HG03432 (cell line): Measurements from ENCODE around the gene CLN6.
"Not testable (repeated sequence)": the region's sequence is repeated elsewhere in the genome, so short reads cannot be mapped to it uniquely, and the experiment has no call there.

Source experiments
- ATAC-seq: cut with Tn5 transposase; IDR thresholded peaks from one replicate; pipeline ENCODE4 v1.9.1; 2021; ENCODE audit warnings: mild to moderate bottlenecking, moderate library complexity; ENCODE audit not compliant: unreplicated experiment

CLN6 gene

GRCh38 chr15:68224108-68224507 is 5.4 kb downstream of the CLN6 start:
- ATAC-seq = no peak

DNA sequence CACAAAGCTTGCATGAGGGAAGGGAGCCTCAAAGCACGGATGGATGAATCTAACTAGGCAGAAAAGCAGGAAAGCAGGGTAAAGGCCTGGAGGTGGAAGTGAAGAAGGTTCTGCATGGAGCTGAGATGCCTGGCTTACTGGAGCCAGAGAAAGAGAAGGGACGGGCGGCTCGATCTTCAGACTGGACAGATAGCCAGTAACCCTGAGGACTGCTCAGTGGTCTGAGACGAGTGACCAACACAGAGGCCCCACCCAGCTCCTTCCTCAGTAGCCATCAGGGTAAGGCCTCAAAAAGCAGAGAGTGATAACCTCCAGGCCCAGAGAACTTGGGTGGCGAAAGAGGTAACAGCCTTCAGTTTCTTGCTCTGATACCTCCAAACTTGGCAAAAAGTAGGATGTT is 6.4 kb downstream of the CLN6 start:
- no peak for ATAC-seq

- not testable (repeated sequence) for ATAC-seq
These were observed 7.1 kb downstream of the CLN6 start for GRCh38 chr15:68222432-68222743.

- not testable (repeated sequence) for ATAC-seq
These were observed 7.7 kb downstream of the CLN6 start for GRCh38 chr15:68221530-68222431.

- ATAC-seq = no peak
These were observed 8.6 kb downstream of the CLN6 start for GRCh38 chr15:68220967-68221366.

DNA sequence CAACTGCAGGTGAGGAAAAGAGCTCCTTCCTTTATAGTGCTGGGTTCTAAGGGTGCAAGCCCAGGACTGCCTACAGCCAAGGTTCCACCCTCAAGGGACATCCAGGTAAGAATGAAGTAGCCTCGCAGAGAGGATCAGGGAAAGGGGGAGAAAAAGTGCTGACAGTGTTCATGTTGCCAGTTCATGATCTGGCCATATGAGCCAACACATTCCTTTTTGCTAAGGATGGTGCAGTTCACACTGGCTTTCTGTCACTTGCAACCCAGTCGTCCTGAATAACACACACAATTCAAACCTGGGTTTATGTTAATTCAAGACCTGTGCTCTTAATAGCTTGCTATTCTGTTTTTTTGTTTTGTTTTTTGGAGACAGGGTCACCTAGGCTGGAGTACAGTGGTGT is 9.0 kb downstream of the CLN6 start:
- no peak for ATAC-seq

DNA sequence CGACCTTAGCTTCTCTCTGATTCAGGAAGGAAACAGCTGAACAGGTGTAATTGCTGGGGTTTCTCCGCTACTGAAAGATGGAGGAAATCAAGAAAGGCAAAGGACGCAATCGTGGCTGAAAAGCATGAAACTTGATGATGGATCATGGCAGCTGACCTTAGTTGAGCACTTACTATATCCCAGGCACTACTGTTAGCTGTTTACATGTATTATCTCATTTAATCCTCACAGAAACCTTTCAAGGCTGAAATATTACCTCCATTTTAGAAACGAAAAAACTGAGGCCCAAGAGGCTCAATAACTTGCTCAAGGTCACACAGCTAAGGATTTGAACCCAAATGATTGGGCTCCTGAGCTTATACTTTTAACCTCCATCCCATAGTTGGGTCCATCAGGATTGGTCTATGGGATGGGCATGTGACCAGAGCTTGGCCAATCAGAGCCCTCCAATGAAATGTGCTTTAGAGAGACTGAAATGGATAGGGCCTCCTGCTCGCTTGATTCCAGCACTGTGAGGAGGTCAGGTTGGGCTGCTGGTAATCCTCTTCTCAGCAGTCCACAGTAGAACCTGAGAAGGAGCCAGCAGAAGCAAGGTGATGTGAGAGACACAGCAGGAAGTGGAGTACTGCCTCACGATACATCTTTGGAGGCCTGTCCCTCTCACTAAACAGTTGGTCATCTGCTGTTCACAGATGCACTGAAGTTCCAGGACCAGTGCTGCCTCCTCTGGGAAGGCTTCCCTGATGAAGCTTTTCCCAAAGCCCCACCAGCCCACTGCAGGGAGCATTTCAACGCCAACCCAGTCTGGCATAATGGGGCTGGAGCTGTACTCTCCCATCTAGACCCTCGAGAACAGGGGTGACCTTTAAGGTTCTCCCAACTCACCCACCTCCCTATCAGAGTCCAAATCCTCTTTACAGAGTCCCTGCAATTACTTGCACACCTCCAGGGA is 10.4 kb downstream of the CLN6 start:
- no peak for ATAC-seq

DNA sequence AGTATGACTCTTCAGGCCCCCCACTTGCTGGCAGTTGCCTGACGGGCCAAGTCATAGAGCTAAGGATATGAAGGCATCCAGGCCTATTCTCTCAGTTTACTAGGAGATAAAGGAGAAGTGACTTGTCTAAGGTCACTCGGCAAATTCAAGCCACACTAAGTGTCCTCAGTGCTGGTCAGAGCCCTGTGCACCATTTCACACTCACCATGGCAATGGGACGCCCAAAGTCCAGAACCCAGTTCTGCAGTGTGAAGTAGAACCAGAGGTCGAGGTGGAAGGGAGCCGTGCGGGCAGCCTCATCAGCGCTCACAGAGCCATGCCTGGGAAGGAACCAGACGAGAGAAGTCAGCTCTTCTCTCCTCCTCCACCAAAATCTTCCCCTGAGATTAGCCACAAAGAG is 11.2 kb downstream of the CLN6 start:
- ATAC-seq = no peak

DNA sequence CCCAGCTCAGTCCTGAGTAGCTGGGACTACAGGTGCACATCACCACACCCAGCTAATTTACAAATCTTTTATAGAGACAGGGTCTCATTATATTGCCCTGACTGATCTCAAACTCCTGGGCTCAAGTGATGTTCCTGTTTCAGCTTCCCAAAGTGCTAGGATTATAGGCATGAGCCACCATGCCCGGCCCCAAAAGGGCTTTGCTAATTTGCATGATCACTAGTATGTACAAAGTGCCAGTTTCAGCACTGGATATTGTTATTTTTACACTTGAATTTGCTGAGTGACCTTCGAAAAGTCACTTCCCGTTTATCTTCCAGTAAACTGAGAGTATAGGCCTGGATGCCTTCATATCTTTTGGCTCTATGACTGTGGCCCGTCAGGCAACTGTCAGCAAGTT is 12.2 kb downstream of the CLN6 start:
- no peak for ATAC-seq

DNA sequence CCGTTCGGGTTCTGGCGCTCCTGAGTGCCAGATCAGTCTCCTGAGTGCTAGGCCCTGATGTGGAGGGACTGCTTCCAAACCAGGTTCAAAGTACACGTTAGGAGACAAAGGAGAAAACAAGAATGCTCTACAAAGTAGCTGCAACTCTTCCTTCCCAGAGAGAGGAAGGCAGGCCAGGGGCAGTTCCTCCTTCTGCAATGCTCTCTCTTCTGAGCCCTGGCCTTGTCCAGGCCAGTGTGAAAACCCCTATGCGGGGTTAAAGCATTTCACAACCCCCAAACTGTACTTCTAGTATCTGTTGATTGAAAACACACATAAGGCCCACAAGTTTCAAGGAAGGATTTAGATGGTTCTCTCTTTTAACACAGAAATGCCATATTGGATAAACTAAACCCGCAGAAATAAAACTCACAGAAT is 14.7 kb downstream of the CLN6 start:
- no peak for ATAC-seq

DNA sequence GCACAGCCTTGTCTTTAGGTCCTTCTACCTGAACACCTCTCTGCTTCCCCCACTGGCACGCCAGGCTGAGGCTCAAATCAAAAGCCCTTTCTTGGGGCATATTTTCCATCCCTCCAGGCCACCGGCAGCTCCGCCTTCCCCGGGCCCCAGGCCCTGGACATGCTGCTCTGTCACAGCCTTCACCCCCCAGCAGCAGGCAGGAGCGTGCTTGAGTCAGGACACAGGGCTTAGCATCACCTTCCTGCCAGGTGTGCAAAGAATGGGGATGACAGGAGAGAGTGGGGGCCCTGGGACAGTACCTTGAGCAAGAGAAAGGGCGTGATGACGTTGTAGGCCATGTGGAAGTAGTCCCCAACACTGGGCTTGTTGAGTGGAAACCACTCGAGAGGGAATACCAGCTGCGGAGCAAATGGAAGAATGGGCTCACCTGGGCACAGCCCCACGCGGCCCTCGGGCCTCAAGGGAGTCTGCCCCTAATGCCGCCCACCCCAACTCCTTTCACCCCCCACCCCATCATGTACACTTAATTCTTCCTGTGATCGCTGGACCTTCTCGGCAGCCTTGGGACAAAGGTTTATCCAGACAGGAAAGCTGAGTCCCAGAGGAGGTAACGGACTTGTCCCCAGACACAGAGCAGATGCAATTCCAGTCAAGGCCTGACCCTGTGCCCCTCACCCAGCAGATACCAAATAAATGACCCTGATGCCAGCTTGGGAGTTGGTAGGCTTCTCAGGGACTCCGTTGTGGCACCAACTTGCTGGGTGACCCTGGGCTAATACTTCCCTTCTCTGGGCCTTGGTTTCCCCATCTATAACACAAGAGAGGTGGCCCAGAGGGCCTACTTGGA is 15.3 kb downstream of the CLN6 start:
- no peak for ATAC-seq

DNA sequence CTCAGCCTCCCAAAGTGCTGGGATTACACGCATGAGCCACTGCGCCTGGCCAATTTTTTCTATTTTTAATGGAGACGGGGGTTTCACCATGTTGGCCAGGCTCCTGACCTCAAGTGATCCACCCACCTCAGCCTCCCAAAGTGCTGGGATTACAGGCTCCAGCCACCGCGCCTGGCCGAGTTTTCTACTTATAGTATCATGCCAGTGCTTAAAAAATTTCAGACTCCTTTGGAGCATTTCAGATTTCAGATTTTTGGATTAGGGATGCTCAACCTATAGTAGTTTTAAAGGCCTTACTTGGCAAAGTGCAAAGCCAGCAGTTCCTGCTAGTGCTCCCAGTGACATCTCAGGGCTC is 16.1 kb downstream of the CLN6 start:
- not testable (repeated sequence) for ATAC-seq

GRCh38 chr15:68211656-68212320 is 17.7 kb downstream of the CLN6 start:
- no peak for ATAC-seq

DNA sequence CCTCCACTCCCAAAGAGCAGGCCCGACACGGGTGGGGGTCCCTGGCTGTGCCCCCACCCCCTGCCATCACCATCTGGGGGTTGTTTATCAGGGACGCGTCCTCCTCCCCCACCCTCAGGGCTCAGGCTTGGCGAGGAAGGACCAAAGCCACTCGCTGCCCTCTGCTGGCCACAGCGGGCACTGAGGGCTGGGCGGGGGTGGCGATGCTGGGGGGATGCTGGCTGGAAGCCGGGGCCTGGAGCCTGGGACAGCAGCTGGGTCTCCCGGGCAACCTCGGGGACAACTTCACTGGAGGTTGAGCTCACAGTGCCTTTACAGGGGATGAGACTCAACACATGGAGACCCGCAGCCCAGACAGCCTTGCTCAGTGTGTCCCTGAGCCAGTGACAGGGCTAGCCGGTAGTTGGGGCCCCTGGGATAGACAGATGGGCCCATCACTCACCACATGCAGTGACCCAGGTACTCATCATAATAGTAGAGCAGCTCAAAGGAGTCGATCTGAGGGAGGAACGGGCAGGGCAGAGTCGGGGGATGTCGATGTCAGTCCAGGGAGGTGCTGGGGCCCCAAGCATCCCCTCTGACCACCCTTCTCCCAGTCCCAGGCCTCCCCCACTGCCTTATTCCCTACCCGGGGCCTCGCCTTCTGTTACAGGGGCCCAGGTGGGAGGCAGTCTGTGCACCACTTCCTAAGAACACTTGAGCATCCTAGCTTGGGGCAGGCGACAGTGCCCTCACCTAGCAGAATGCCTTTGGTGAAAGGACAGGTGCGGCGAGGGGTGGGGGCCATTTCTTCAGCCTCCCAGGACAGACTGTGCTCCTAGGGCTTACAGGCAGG is 18.5 kb downstream of the CLN6 start:
- ATAC-seq = no peak

GRCh38 chr15:68210409-68210756 is 19.1 kb downstream of the CLN6 start:
- no peak for ATAC-seq

DNA sequence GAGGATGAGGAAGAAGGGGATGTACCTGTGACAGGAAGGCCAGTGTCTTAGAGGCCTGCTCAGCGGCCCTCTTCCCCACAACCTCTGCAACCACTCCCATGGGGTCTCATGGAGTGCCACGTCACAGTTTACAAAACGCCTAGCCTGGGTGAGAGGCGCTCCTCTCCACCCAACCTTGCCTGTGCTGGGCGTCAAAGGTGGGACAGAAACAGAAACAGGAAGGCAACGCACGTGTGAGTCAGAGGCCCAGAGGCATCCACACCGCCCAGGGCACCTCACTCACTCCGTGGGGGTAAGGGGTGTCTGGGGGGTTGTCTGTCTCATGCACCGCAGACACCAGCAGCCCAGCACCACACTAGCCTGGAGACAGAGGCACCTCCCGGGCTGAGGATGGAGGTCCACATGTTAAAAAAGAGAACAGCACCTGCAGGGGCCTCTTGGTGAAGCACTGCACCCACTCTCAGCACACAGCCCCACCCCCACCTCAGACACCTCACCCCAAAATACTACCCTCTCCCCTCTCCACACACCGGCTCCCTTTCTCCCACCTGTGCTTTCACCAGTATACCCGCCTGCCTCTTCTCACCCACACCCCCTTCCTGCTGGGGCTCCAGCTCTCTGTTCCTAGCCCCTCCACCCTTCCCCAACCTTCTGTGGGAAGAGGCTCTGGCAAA is 19.7 kb downstream of the CLN6 start:
- ATAC-seq = peak; percentile 55

GRCh38 chr15:68209272-68209671 is 20.3 kb downstream of the CLN6 start:
- ATAC-seq = no peak

DNA sequence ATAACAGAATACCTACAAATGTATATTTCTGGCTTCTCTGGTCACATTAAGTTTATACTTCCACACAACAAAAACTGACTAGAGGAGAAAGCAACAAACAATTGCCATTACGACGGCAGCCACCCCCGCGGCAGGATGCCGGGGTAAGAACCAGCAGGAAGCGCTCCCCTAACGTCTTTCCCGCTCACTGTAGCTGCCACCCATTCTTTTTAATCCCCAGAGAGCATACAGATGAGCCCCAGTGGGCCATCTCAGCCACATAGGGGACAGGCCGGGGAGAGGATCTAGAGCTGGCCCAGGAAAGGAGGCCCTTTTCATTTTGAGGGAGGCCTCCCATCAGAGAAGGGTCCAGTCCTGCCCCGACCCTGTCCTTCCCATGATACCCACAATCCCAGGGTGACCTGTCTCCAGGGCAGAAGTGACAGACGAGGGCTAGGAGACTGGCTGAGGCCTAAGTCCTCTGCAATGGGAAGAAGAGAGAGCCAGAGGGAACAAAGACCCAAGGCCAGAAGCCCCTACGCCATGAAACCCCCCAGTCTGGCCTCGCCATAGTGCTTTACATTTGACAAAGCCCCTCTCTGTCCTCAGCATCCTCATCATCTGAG is 20.8 kb downstream of the CLN6 start:
- ATAC-seq = no peak

DNA sequence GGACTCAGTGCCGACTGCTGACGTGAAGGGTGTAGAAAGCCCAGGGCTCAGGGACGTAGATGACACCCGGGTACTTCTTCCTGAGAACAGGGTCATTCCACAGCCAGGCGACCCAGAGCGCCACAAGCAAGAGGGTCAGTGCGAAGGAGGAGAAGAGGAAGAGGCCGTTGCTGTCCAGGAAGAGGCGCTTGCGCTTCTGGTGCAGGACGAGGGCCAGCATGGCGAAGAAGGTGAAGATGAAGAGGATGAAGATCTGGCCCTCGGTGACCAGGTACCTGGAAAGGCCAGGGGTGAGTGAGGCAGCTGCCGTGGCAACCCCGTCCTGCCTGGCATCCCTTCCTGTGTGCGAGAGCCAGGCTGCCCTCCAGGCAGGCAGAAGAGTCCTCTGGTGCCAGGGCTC is 21.4 kb downstream of the CLN6 start:
- no peak for ATAC-seq
